GM21423 (cell line): ENCODE measurements around the gene CIDEA.
"Not testable (repeated sequence)": the region's sequence is repeated elsewhere in the genome, so short reads cannot be mapped to it uniquely, and the experiment has no call there.

Experiments used
- ATAC-seq: cut with Tn5 transposase; IDR thresholded peaks from one replicate; pipeline ENCODE4 v1.9.1; 2021; ENCODE audit warnings: mild to moderate bottlenecking, moderate library complexity; ENCODE audit not compliant: unreplicated experiment

CIDEA gene

DNA sequence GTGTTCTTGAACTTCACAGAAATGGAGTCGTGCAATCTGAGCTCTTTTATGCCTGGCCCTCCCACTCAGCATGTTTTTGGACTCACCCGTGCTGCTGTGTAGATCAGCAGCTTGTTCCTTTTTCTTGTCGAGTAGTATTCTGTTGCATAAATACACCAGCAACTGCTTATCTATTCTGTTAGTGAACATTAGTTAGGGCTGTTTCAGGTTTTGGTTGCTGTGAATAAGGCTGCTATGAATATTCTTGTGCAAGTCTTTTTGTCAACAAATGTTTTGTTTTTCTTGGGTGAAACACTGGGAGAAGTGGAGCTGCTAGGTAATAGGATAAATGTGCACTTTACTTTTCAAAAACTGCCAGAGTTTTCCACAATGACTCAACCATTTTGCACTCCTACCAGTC lies 15.3 kb upstream of the CIDEA start:
- ATAC-seq = no peak

DNA sequence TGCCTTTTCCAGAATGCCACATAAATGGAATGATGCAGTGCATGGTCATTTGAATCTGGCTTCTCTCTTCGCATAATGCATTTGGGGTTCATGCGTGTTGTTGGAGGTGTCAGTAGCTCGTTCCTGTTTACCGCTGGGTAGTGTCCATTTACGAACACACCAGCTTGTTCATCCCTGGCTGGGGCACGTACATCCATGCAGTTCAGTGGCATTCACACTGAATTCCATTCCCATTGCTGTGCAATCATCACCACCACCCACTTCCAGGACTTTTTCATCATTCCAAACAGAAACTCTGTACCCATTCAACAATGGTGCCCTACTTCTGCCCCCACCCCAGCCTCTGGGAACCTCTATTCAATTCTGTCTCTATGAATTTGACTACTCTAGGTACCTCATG lies 14.7 kb upstream of the CIDEA start:
- no peak for ATAC-seq

DNA sequence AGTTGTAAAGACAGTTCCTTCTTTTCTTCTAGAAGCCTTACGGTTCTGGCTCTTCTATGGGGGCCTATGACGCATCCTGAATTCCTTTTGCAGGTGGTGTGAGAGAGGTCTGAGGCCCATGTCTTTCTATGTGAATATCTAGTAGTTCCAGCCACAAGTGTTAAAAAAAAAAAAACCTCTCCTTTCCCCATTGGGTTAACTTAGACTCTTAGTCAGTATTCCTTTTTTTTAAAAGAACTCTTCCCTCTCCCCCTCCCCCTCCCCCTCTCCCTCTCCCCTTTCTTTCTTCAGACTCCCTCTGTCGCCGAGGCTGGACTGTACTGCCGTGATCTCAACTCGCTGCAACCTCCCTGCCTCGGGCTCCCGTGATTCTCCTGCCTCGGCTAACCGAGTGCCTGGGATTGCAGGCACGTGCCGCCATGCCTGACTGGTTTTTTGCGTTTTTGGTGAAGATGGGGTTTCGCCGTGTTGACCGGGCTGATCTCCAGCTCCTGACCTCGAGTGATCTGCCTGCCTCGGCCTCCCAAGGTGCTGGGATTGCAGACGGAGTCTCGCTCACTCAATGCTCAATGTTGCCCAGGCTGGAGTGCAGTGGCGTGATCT lies 11.4 kb upstream of the CIDEA start:
- no peak for ATAC-seq

DNA sequence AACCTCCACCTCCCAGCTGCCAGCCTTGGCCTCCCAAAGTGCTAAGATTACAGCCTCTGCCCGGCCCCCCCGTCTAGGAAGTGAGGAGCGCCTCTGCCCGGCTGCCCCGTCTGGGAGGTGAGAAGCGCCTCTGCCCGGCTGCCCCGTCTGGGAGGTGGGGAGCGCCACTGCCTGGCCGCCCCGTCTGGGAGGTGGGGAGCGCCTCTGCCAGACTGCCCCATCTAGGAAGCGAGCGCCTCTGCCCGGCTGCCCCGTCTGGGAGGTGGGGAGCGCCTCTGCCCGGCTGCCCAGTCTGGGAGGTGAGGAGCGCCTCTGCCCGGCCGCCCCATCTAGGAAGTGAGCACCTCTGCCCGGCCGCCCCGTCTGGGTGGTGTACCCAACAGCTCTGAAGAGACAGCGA lies 10.9 kb upstream of the CIDEA start:
- ATAC-seq = not testable (repeated sequence)

DNA sequence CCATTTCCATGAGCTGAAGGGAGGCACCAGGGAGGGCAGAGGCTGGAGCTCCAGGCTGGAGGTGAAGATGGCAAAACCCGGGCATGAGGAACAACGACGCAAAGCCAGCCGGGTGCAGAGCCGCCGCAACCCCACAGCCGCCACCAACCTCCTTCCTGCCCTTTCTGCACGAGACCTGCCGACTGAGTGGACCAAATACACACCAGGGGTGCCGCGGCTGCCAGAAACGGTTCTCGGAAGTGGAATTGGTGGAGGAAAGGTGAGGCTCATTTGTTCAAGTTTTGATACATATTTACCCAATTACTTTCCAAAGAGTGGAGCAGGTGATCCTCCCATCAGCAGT lies 8.4 kb upstream of the CIDEA start:
- no peak for ATAC-seq

DNA sequence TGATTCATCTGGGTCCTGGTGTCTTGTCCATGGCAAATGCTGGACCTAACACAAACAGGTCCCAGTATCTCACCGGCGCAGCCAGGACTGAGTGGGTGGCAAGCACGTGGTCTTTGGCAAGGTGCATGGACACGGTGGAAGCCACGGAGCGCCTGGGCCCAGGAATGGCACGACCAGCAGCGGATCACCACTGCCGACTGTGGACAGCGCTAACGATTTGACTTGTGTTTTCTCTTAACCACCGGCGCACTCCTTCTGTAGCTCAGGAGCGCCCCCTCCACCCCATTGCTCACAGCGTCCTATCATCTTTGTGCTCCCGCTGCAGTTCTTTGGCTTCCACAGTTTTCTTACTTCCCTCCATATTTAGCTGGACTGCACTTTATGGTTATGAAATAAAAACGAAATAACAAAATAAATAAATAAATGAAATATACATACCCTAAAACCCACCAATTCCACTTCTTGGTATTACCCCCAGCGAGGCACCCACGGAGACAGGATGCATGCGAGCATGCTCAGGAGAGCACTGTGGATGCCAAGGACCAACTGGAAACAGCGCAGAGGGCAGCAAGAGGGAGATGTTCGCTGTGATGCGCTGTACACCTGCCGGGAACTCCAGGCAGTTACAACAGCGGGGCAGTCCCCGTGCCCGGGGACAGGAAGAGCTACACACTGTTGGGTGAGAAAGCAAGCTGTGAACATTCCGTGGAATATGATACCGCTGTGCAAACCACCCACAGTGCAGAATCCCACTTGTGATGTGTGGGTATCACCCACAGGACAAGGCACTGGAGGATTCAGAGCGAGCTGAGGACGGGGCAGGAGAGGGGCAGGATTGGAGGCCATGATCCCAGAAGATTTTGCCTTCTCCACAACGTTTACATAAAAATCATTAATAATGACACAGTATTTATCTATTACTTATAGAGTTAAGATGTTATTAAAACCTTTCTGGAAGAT lies 7.0 kb upstream of the CIDEA start:
- ATAC-seq = no peak

DNA sequence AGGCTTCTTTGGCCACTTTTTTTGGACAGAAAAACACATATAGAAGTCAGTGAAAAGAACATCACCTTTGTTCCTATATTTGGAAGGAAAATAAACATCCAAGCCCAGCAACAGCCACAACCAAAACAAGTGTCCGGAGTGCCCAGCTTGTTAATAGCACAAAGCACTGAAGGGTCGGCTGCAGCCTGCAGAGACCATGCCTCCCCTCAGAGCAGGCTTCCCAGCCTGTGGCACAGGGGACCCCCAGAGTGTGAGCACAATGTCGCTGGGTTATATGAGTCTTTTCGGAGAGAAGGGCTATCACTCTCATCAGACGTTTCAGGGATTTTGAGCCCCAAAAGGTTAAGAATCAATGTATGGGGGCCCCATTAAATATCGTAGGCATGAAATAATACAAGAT lies 6.2 kb upstream of the CIDEA start:
- no peak for ATAC-seq

DNA sequence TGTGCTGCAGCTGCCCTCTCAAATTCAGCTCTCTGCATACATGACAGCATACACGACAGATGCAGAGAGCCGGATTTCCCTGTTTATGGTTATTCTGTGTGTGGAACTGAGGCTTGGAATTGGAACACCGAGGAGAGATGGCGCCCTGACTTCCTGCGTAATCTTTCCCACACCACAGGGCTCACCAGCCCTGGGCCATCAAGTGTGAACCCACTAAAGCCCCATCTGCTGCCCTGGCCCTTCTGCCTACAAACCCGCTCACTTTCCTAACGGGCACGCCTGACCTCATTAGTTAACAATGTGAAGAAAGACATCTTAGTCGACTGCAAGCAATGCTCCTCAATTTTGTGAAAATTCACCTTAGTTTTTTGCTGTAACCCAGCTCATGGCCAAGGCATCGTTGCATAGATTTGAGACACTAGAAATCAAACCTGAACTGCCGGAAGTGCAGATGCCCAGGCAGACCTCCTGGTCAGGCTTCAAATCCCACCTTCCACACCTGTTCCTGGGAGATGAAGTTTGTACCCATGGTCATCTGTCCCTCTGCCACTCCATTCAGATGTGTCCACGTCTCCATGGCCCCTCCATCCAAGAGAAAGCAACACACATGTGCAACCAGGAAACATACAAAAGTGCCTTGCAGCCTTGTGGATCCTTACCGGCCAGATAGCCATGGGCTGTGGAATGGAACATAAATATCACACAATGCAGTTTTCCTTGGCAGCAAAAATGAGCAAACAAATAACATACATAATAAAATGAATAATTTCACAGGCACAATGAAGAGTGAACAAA lies 5.0 kb upstream of the CIDEA start:
- ATAC-seq = no peak

DNA sequence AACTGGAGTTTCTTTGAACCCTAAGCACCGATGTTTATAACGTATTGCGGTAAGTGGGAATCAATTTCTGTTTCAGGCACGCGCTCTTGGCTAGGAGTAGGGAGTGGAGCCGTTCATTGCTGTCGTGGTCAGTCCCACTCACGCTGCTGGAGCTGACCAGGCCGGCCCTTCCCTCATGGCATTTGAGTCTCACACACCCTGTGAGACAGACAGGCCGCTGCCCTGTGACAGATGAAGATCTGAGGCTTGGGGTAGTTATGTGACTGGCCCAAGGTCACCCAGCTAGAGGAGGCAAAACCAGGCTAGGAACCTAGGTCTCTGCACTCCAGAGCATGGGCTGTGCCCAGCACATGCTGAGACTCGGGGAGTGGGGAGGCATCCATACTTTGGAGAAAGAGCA lies 2.9 kb upstream of the CIDEA start:
- ATAC-seq = no peak

DNA sequence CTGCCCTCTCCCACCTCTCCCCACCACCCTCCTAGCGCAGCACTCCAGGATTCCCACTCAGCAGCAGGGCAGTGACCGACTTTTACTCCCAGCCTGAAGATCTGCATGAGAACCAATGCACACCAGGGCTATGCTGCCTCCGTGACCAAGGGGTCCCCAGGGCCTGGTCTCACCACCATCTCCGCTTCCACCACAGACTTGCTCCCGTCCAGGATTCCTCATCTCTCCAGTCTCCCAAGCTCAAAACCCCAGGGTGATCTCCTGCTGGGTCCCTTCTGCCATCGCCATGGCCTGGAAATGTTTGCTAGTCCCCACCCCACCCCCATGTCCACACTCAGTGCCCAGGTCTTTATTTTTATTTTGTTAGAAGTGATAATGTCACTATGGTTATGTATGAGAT lies 2.1 kb upstream of the CIDEA start:
- no peak for ATAC-seq

DNA sequence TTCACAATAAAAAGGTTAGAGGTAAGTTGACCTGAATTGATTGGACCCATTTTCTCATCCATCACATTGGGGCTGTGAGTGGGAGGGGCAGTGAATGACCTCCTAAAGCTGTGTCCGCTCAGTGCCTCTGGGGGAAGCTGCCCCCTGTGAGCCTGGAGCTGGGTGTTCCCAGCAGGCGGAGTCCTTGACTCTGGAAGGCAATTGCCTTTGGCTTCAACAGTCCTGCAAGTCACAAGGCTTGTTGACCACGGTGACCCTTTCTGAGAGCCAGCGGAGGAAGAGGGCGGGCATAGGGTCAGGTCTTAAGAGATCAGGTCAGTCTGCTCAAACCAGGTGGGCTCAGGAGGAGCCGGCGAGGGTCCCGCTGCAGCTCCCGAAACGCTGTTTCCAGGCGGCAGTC lies 1.1 kb upstream of the CIDEA start:
- no peak for ATAC-seq

DNA sequence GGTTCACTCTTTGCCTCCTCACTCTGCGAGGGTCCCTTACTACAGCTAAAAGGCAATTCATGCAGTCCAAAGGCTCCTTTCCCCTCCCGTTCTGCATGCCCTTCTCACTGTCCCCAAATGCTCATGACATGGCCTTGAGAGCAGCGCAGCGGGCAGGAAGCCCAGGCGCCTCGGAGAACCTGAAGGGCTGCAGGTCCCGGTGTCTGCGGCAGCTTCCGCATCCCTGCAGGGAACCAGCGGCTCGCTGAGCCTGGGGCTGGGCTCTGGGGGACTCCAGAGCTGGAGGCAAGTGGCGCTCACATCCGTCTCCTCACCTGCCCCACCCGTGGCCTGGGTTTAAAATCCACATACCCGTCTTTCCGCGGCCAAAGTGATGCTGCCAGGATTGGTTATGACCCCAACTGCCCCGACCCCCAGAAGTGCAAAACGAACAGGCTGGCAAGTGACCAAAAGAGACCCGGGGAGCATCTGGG lies 462 bp upstream of the CIDEA start:
- ATAC-seq = no peak

DNA sequence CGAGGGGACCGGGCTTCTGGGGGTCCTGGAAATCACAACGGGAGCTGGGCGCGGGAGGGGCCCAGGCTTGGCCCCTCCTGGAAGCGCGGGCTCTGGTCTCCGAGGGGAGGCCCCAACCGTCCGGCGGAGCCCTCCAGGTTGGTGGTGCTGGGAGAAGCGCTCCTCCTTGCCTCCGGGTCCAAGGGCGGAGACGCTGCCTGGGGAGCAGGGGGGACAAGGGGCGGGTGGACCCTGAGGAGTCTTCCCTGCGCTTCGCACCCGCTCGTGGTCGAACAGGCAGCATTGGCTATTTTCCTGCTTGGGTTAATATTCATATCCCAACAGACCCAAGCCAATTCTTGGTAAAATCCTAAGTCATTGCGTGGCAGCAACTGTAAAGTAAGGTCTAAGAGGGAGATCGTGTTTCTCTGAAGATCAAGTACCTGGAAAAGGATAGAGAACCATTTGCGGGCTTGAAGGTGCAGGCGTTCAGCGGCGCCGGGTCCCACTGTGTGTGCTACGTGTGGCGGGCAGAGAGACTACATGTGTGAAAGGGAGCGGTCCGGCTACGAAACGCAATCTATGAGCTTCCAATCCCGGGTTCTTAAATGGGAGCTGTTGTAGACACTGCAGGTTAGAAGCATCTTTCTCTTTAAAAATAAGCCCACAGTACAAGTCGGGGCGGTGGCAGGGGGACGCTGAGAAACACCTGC lies 805 bp downstream of the CIDEA start:
- ATAC-seq = no peak

DNA sequence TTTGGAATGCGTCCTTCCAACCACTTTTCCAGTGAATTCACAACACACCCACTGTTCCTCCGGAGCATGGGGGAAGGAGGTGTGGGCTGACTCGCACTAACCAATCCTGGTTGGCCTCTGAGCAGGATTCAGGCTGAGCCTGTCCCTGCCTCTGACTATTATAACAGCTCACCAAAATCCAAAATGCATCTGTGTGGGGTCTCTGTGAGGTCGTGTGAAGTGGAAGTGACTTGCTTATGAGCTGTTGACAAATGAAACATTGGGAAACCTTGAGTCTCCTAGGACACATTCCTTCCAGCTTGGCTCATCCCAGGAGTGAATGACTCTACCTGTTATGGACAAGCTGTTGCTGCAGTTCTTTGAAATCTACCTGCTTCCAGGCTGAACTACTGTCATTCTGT lies 1.5 kb downstream of the CIDEA start:
- ATAC-seq = no peak

DNA sequence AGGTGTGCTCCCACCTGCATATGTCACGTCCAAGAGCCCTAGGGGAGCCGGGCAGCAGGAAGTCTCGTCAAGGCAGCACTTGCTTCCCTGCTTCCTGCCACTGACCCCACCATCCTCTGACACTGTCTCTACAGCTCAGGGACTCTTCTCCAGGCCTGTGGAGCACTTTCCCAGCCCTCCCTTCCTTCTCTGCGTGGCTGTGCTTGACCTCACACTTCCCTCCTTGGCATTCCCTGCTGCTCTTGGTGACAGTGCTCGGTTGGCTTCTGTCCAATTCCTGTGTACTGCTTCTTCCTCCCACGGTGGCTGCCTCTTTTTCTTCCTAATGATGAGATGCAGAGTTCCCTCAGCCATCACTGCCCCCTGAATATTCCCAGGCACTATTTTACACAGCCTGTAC lies 2.8 kb downstream of the CIDEA start:
- ATAC-seq = no peak

DNA sequence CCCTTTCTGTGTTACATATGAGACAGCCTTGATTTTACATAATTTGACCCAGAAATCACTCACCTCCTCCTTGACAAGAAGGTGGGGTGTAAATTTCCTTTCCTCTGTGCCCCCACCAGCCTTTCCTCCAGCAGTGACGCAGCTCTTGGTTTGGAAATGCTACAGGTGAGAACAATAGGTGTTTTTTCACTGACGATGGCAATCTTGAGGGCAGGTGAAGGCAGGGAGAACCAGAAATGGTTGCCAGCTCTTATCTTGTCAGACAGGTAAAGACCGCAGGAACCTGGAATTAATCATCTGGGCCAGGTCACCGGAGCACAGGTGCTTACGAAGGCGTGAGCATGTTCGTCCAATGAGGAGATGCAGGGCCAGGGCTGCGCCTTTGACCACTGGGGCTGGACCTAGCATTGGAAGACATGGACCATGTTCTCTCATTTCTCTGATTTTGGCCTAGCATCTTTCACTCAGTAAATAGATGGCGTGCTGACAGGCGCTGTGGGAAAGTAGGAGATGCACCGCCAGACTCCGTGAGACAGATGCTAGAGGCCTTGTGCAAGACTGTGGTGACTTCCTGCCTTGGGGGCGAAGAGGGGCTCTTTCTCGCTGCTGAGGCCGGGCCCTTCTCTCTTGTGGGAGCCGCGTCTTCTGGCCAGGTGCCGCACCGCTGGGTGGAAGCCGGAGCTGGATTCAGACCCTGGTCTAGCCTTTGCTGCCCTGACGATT lies 4.0 kb downstream of the CIDEA start:
- no peak for ATAC-seq

DNA sequence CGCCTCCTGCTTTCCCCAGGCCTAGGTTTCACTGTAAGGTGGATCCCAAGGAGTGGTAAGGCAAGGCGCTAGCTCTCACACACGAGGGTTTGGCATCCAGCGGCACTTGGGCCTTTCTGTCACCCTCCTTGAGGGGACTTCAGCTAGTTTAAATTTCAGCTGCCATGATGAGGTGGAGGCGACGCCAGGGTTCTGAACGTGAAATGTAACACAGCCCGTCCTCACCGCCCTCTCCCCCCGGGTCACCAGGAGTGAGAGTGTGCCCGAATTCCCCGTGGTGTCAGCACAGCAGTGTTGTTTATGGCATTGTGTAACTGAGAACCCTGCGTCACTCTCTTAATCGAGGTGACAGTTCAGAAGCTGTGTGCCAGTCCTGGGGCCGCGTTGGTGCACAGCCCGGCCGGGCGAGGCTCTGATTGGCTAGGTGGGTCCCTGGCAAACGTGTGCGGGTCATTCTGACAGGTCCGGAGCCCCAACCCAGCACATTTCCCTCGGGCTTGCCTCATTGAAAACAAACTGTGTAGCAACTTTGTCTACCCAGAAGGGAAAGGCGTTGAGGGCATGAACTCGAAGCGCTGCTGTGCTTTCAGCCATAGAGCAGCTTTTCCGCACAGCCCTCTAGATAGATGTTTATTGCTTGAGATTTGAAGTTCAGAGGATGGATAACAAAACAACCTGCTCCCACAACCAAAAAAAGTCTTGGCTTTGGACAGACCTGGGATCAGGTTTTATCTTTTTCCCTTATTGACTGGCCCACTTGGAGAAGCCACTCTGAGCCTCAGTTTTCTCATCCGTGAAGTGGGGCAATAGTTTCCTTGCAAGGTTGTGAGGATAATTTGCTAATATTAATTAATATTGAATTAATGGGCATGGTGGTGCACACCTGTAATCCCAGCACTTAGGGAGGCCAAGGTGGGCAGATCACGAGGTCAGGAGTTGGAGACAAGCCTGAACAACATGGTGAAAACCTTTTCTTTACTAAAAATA lies 4.9 kb downstream of the CIDEA start:
- ATAC-seq = no peak

DNA sequence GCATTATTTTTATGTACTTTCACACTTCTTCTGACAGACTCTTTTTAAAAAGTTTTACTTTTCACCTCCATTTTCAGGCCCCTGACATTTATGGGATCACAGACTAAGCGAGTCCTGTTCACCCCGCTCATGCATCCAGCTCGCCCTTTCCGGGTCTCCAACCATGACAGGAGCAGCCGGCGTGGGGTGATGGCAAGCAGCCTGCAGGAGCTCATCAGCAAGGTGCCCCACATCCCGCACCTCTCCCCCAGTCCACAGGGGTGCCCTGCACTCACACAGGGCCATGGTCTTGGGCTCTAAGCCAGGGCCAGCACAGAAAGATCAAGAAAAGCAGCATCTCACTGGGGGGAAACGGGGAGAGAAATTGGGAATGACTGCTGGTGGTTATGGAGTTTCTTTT lies 8.6 kb downstream of the CIDEA start:
- ATAC-seq = no peak

DNA sequence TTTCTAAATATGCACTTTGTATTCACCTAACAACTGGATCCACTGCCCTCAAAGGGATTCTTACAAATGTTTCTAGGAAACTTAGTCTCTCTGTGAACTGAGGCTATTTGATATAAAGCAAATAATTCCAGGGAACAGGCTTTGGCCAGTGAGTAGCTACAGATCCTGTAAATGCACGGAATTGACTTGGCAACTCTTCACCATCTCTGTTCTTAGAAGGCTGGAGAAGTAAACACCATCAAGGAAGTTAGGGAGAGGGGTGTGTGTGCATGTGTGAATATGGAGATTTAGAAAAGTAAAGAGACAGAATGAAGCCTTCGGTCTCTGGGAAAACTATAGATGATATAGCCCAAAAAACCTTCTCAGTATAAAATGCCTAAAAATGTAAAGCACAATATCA lies 10.7 kb downstream of the CIDEA start:
- no peak for ATAC-seq
